ENCODE results near the gene PAX5.
A peak's percentile ranks its signal among the peaks of the same experiment; 100 is the strongest.

The PAX5 gene

DNA sequence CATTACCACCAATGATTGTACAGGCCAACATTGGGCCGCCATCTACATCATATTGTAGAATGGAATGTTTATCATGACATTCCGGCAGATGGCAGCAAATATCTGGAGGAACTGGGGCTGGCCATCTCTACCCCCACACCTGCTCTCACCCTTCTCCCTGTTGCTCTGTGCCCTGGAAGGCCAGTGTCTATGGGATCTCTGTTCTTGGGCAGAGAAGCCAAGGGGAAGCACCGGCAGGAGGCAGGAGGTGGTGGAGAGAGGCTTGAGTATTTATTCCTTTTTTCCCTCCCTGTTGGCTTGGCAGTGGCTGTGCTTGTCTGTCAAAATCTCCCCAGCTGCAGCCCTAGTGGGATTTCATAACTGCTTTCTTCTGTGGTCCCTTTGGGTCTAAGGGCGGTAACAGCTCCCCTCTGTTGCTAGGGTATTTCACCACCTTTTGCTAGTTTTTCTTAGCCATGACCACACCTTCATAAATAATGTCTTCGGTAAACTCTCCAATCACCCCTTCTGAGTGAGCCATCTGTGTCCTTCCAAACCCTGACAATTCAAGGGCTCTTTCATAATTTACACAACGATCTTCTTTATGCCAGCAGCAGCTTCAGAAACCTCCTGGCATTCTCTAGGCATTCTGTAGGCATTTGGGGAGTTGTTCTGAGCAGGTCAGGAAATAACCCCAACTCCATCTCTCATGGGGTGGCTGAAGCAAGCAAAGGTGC, 235.6 kb downstream of the PAX5 start (continued):
- no peak for TF ChIP-seq ZNF214 (tag by site-specific recombination; IDR thresholded peaks at IDR 0.05; ENCODE audit: borderline replicate concordance)
- TF ChIP-seq, protein P1, sequence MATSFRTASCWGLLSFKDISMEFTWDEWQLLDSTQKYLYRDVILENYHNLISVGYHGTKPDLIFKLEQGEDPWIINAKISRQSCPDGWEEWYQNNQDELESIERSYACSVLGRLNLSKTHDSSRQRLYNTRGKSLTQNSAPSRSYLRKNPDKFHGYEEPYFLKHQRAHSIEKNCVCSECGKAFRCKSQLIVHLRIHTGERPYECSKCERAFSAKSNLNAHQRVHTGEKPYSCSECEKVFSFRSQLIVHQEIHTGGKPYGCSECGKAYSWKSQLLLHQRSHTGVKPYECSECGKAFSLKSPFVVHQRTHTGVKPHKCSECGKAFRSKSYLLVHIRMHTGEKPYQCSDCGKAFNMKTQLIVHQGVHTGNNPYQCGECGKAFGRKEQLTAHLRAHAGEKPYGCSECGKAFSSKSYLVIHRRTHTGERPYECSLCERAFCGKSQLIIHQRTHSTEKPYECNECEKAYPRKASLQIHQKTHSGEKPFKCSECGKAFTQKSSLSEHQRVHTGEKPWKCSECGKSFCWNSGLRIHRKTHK (tag by site-specific recombination; IDR thresholded peaks at IDR 0.05), result no peak
- TF ChIP-seq SP7 (tag by site-specific recombination; IDR thresholded peaks at IDR 0.05), result no peak
- TF ChIP-seq SCRT2 (tag by site-specific recombination; IDR thresholded peaks at IDR 0.05), result peak; percentile 73
- TF ChIP-seq KLF1 (tag by site-specific recombination; IDR thresholded peaks at IDR 0.05), result no peak
- no peak for TF ChIP-seq KLF9 (tag by site-specific recombination; IDR thresholded peaks at IDR 0.05; ENCODE audit: low read depth)
- TF ChIP-seq ZNF777 (tag by site-specific recombination; IDR thresholded peaks at IDR 0.05; ENCODE audit: borderline replicate concordance), result no peak
- no peak for TF ChIP-seq ZNF48 (tag by site-specific recombination; IDR thresholded peaks at IDR 0.05)
- no peak for TF ChIP-seq SETDB1 (IDR thresholded peaks at IDR 0.05; ENCODE audit: insufficient read length, low read length)
- no peak for TF ChIP-seq ZNF670 (tag by site-specific recombination; IDR thresholded peaks at IDR 0.05; ENCODE audit: low read depth)
- no peak for TF ChIP-seq ZNF221 (tag by site-specific recombination; IDR thresholded peaks at IDR 0.05; ENCODE audit: borderline replicate concordance)
- TF ChIP-seq ZNF677 (tag by site-specific recombination; IDR thresholded peaks at IDR 0.05), result no peak
- TF ChIP-seq ZNF184 (tag by site-specific recombination; IDR thresholded peaks at IDR 0.05), result no peak
- TF ChIP-seq ZNF202 (tag by site-specific recombination; IDR thresholded peaks at IDR 0.05; ENCODE audit: borderline replicate concordance), result no peak
- no peak for TF ChIP-seq ZSCAN30 (tag by site-specific recombination; IDR thresholded peaks at IDR 0.05)
- no peak for TF ChIP-seq ZNF791 (tag by site-specific recombination; IDR thresholded peaks at IDR 0.05)
- TF ChIP-seq ZNF394 (tag by site-specific recombination; IDR thresholded peaks at IDR 0.05; ENCODE audit: borderline replicate concordance), result no peak
- TF ChIP-seq ZNF654 (tag by site-specific recombination; IDR thresholded peaks at IDR 0.05; ENCODE audit: low read depth), result peak; percentile 78
- TF ChIP-seq, protein P2, sequence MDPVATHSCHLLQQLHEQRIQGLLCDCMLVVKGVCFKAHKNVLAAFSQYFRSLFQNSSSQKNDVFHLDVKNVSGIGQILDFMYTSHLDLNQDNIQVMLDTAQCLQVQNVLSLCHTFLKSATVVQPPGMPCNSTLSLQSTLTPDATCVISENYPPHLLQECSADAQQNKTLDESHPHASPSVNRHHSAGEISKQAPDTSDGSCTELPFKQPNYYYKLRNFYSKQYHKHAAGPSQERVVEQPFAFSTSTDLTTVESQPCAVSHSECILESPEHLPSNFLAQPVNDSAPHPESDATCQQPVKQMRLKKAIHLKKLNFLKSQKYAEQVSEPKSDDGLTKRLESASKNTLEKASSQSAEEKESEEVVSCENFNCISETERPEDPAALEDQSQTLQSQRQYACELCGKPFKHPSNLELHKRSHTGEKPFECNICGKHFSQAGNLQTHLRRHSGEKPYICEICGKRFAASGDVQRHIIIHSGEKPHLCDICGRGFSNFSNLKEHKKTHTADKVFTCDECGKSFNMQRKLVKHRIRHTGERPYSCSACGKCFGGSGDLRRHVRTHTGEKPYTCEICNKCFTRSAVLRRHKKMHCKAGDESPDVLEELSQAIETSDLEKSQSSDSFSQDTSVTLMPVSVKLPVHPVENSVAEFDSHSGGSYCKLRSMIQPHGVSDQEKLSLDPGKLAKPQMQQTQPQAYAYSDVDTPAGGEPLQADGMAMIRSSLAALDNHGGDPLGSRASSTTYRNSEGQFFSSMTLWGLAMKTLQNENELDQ (tag by site-specific recombination; IDR thresholded peaks at IDR 0.05; ENCODE audit: low read depth), result no peak
- no peak for TF ChIP-seq KLF10 (tag by site-specific recombination; IDR thresholded peaks at IDR 0.05)
- TF ChIP-seq, protein P3, sequence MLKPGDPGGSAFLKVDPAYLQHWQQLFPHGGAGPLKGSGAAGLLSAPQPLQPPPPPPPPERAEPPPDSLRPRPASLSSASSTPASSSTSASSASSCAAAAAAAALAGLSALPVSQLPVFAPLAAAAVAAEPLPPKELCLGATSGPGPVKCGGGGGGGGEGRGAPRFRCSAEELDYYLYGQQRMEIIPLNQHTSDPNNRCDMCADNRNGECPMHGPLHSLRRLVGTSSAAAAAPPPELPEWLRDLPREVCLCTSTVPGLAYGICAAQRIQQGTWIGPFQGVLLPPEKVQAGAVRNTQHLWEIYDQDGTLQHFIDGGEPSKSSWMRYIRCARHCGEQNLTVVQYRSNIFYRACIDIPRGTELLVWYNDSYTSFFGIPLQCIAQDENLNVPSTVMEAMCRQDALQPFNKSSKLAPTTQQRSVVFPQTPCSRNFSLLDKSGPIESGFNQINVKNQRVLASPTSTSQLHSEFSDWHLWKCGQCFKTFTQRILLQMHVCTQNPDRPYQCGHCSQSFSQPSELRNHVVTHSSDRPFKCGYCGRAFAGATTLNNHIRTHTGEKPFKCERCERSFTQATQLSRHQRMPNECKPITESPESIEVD (tag by site-specific recombination; IDR thresholded peaks at IDR 0.05), result no peak
- no peak for TF ChIP-seq ZNF776 (tag by site-specific recombination; IDR thresholded peaks at IDR 0.05; ENCODE audit: borderline replicate concordance)

All from HEK293 (cell line).